Esophagus squamous epithelium (tissue), 4 donors: ENCODE data around the gene NR4A1.

Source experiments
- CTCF ChIP-seq, 6 experiments: fragments of 450-650 bp in 4 of 6; fragments of 200-600 bp in 2 of 6; sonication (generic) in 2 of 6; IDR thresholded peaks; one replicate each; pipeline ENCODE4 v1.5.1; 2016 to 2019; ENCODE audit warnings: antibody characterized with exemption in 6 of 6, mild to moderate bottlenecking in 4 of 6, moderate library complexity in 4 of 6
- POLR2A ChIP-seq, 4 donors: fragments of 450-650 bp; IDR thresholded peaks; one replicate each; pipeline ENCODE4 v1.6.1; 2017; ENCODE audit warnings: antibody characterized with exemption in 4 of 4, mild to moderate bottlenecking in 4 of 4, moderate library complexity in 3 of 4

GRCh38 chr12:52010152-52010622, 41.1 kb upstream of the NR4A1 start:
- TF ChIP-seq POLR2A (IDR thresholded peaks at IDR 0.05) (peak in 2 of 4 donors; percentile 12 to 19), CTCF (IDR thresholded peaks at IDR 0.05) (no peak)
